ENCODE results near the gene ZIC5. TPM values are rescaled to one million over a fixed set of nuclear protein-coding genes. Genes with fewer than 3 reads are reported as not detected.

Gene ZIC5
- total RNA-seq, 4 donors from 2014 or later = not detected

DNA sequence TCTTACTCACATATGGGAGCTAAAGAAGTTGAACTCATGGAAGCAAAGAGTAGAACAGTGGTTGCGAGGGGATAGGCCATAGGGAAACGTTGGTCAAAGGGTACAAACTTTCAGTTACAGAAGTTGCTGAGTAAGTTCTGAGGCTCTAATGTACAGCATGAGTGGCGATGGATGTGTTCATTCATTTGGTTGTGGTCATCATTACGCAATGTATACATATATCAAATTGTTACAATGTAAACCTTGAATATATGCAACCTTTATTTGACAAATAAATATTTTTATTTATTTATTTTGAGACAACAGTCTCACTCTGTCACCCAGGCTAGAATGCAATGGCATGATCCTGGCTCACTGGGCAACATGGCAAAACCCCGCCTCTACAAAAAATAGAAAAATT lies 38.7 kb downstream of the ZIC5 start:
- Histone ChIP-seq H3K36me3 (no peaks in the 10 kb centered on the region), H3K27me3 (peaks cover 67% of the 10 kb centered on the region), H3K27ac (no peak overlapping the region), H3K4me1 (no peaks in the 10 kb centered on the region), H3K9me3 (no peaks in the 10 kb centered on the region), H3K4me3 (no peak overlapping the region)
- no peak for ATAC-seq
- TF ChIP-seq POLR2A (IDR thresholded peaks at IDR 0.05) (no peak), EP300 (IDR thresholded peaks at IDR 0.05) (no peak), POLR2AphosphoS5 (IDR thresholded peaks at IDR 0.05) (no peak)
- TF ChIP-seq, protein P1, sequence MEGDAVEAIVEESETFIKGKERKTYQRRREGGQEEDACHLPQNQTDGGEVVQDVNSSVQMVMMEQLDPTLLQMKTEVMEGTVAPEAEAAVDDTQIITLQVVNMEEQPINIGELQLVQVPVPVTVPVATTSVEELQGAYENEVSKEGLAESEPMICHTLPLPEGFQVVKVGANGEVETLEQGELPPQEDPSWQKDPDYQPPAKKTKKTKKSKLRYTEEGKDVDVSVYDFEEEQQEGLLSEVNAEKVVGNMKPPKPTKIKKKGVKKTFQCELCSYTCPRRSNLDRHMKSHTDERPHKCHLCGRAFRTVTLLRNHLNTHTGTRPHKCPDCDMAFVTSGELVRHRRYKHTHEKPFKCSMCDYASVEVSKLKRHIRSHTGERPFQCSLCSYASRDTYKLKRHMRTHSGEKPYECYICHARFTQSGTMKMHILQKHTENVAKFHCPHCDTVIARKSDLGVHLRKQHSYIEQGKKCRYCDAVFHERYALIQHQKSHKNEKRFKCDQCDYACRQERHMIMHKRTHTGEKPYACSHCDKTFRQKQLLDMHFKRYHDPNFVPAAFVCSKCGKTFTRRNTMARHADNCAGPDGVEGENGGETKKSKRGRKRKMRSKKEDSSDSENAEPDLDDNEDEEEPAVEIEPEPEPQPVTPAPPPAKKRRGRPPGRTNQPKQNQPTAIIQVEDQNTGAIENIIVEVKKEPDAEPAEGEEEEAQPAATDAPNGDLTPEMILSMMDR (IDR thresholded peaks at IDR 0.05) = no peak
- 82 to 88% methylated on average over 5 of the region's 5 CpGs for WGBS, 2 donors (ENCODE audit: low coverage in 1 of 2)

DNA sequence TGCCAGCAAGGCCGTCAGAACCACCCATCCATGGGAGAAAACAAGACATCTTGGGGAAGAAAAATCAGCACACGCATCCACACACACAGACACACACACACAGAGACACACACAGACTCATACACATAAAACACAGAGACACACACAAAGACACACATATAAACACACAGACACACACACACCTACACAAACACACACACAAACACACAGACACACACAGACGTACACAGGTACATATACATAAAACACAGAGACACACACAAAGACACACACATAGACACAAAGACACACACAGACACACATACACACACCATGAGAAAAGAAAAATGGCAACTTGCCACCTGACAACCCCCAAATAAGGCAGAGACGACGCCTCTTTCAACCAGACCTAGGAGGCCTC lies 40.6 kb downstream of the ZIC5 start:
- 81% methylated on average over 5 of the region's 5 CpGs; no CpG with 5 or more reads in 1 of the 2 donors for WGBS, 2 donors (ENCODE audit: low coverage in 1 of 2)
- Histone ChIP-seq H3K27me3 (peaks cover 73% of the 10 kb centered on the region), H3K27ac (no peak overlapping the region), H3K4me1 (no peaks in the 10 kb centered on the region), H3K4me3 (no peak overlapping the region), H3K36me3 (no peaks in the 10 kb centered on the region), H3K9me3 (no peaks in the 10 kb centered on the region)
- TF ChIP-seq POLR2AphosphoS5 (IDR thresholded peaks at IDR 0.05) (no peak), EP300 (IDR thresholded peaks at IDR 0.05) (no peak), POLR2A (IDR thresholded peaks at IDR 0.05) (no peak)
- TF ChIP-seq, protein P1 (IDR thresholded peaks at IDR 0.05) = no peak
- no peak for ATAC-seq

DNA sequence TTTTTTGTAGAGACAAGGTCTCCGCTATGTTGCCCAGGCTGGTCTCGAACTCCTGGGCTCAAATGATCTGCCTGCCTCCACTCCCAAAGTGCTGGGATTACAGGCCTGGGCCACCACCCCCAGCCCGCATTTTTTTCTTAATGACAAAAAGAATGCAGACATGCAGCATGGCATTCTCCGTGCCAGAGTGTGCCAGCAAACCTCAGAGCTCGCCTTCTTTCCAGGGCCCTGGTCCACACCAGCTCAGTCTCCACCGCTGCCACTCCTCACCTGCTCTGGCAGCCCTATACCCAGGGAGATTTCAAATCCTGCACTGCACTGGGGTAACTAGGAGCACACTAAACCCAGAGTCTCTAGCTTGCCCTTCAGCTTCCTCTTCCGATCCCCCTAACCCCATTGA lies 41.7 kb downstream of the ZIC5 start:
- peaks cover 71% of the 10 kb centered on the region for H3K27me3 ChIP-seq

DNA sequence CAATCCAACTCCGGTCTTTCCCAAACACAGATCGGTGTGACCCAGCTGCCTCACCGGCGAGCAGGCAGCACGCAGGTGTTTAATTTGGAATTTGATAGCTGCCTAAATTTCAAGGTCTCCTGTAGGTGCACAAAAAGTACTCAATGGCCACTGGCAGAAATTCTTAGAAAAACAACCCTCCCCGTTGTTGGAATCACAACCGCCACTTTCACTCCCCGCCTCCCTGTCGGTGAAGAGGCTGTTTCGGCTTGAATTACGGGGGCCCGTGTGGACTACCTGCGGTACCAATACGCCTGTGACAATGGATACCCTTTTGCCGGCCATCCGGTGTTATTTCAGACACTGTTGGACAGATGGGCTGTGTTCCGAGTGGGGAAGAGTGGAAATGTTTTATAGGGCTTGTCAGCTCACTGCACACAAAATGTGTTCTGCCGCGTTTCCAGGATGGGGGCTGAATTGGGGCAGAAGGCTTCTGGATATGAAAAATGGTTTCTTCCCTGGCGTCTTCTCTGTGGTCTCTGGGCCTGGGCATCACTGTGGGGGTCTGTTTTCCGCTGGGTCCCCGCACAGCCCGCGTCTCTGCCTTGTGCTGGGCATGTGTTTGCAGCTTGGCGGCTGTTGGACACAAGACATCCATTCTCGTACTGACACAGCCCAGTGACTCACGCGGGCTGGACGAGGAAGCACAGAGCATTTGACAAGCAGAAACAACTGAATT lies 45.4 kb downstream of the ZIC5 start:
- TF ChIP-seq POLR2A (IDR thresholded peaks at IDR 0.05) = no peak
- no peak for TF ChIP-seq EP300 (IDR thresholded peaks at IDR 0.05)
- TF ChIP-seq, protein P1 (IDR thresholded peaks at IDR 0.05) = no peak
- TF ChIP-seq POLR2AphosphoS5 (IDR thresholded peaks at IDR 0.05) = no peak
- Histone ChIP-seq H3K36me3 (no peaks in the 10 kb centered on the region), H3K27me3 (peaks cover 73% of the 10 kb centered on the region), H3K4me1 (no peaks in the 10 kb centered on the region), H3K27ac (no peak overlapping the region), H3K9me3 (no peaks in the 10 kb centered on the region), H3K4me3 (no peak overlapping the region)
- WGBS, 2 donors (ENCODE audit: low coverage in 1 of 2) = 50 to 65% methylated on average over 12 to 13 of the region's 29 CpGs
- ATAC-seq = no peak

More for the DNA sequence above, 41.7 kb downstream of the ZIC5 start:
- Histone ChIP-seq H3K27ac (no peak overlapping the region), H3K9me3 (no peaks in the 10 kb centered on the region), H3K4me1 (no peaks in the 10 kb centered on the region), H3K36me3 (no peaks in the 10 kb centered on the region), H3K4me3 (no peak overlapping the region)
- TF ChIP-seq EP300 (IDR thresholded peaks at IDR 0.05) (no peak), POLR2A (IDR thresholded peaks at IDR 0.05) (no peak), POLR2AphosphoS5 (IDR thresholded peaks at IDR 0.05) (no peak)
- TF ChIP-seq, protein P1 (IDR thresholded peaks at IDR 0.05) = no peak
- 75 to 77% methylated on average over 4 to 6 of the region's 7 CpGs for WGBS, 2 donors (ENCODE audit: low coverage in 1 of 2)
- no peak for ATAC-seq
